GM12892 (cell line): ENCODE measurements around the gene TRIM22.

Experiments
- POLR2A ChIP-seq: IDR thresholded peaks from 2 replicates; pipeline ENCODE4 v1.6.1; 2011; ENCODE audit warnings: low read depth, low read length, control low read depth
- POLR2AphosphoS5 ChIP-seq: IDR thresholded peaks from 2 replicates; pipeline ENCODE4 v1.6.1; 2011; ENCODE audit warnings: low read depth, low read length, control low read depth
- TAF1 ChIP-seq: IDR thresholded peaks from 2 replicates; pipeline ENCODE4 v1.6.1; 2011; ENCODE audit warnings: low read depth, mild to moderate bottlenecking, control low read depth, low read length, borderline replicate concordance

GRCh38 chr11:5703741-5704536 is 14.3 kb downstream of the TRIM22 start:
- TF ChIP-seq POLR2AphosphoS5 (no peak), TAF1 (no peak), POLR2A (no peak)
